MM.1S (cell line): ENCODE results near the gene PSG11.
"Not testable (repeated sequence)": the region's sequence is repeated elsewhere in the genome, so short reads cannot be mapped to it uniquely, and the experiment has no call there.

Experiments
- DNase-seq: peaks from one replicate; pipeline ENCODE4 v3.0.0-alpha.2; 2015
- H2AFZ ChIP-seq: fragments of 300-600 bp; sonication (generic); 2 replicates; pipeline ENCODE4 v1.6.0; 2016; ENCODE audit warnings: antibody characterized with exemption, low read length
- H3F3A ChIP-seq: fragments of 300-600 bp; sonication (generic); 2 replicates; pipeline ENCODE4 v1.6.1; 2016; ENCODE audit warnings: mild to moderate bottlenecking, antibody characterized with exemption, low read length, moderate library complexity, mixed read lengths; ENCODE audit not compliant: insufficient read depth
- H3K27ac ChIP-seq: fragments of 300-600 bp; sonication (generic); 2 replicates; pipeline ENCODE4 v1.5.1; 2016; ENCODE audit warnings: mild to moderate bottlenecking, low read length
- H3K27me3 ChIP-seq: fragments of 300-600 bp; sonication (generic); replicated peaks from 2 replicates; pipeline ENCODE4 v1.6.0; 2016; ENCODE audit warnings: low read length; ENCODE audit not compliant: insufficient read depth
- H3K36me3 ChIP-seq: fragments of 300-600 bp; sonication (generic); replicated peaks from 2 replicates; pipeline ENCODE4 v1.6.1; 2016; ENCODE audit warnings: mild to moderate bottlenecking, low read length, mixed read lengths; ENCODE audit not compliant: insufficient read depth
- H3K4me1 ChIP-seq: fragments of 300-600 bp; sonication (generic); 2 replicates; pipeline ENCODE4 v1.6.1; 2016; ENCODE audit warnings: low read length, mixed read lengths
- H3K4me2 ChIP-seq: fragments of 300-600 bp; sonication (generic); 2 replicates; pipeline ENCODE4 v1.6.0; 2016; ENCODE audit warnings: low read depth, low read length
- H3K4me3 ChIP-seq: fragments of 300-600 bp; sonication (generic); 2 replicates; pipeline ENCODE4 v1.5.1; 2016; ENCODE audit warnings: low read length, mixed read lengths
- H3K79me2 ChIP-seq: fragments of 300-600 bp; sonication (generic); 2 replicates; pipeline ENCODE4 v1.6.1; 2016; ENCODE audit warnings: mixed run types, low read length, mixed read lengths
- H3K9ac ChIP-seq: fragments of 300-600 bp; sonication (generic); 2 replicates; pipeline ENCODE4 v1.6.1; 2016; ENCODE audit warnings: low read length, mixed read lengths
- H3K9me2 ChIP-seq: fragments of 300-600 bp; sonication (generic); replicated peaks from 2 replicates; pipeline ENCODE4 v1.6.1; 2016; ENCODE audit warnings: mild to moderate bottlenecking, low read length, mixed read lengths; ENCODE audit not compliant: insufficient read depth
- H3K9me3 ChIP-seq: fragments of 300-600 bp; sonication (generic); replicated peaks from 2 replicates; pipeline ENCODE4 v1.6.1; 2016; ENCODE audit warnings: mild to moderate bottlenecking, low read length, mixed read lengths; ENCODE audit not compliant: insufficient read depth
- H4K20me1 ChIP-seq: fragments of 300-600 bp; sonication (generic); 2 replicates; pipeline ENCODE4 v1.6.1; 2016; ENCODE audit warnings: mild to moderate bottlenecking, low read length, moderate library complexity, mixed read lengths; ENCODE audit not compliant: insufficient read depth

PSG11 gene

GRCh38 chr19:43021629-43022028 is 4.6 kb downstream of the PSG11 start:
- not testable (repeated sequence) for H3F3A ChIP-seq, H3K9me3 ChIP-seq, H4K20me1 ChIP-seq, H3K4me2 ChIP-seq, H3K36me3 ChIP-seq, H3K9ac ChIP-seq, H3K9me2 ChIP-seq, H2AFZ ChIP-seq, H3K4me1 ChIP-seq, H3K4me3 ChIP-seq, DNase-seq, H3K27ac ChIP-seq, H3K27me3 ChIP-seq, H3K79me2 ChIP-seq

GRCh38 chr19:43019588-43019987 is 6.7 kb downstream of the PSG11 start:
- not testable (repeated sequence) for H2AFZ ChIP-seq, H3K36me3 ChIP-seq, H3K27ac ChIP-seq, H4K20me1 ChIP-seq, H3K4me3 ChIP-seq, H3K9me3 ChIP-seq, H3K4me2 ChIP-seq, H3F3A ChIP-seq, H3K9me2 ChIP-seq, H3K4me1 ChIP-seq, H3K79me2 ChIP-seq, DNase-seq, H3K9ac ChIP-seq, H3K27me3 ChIP-seq

GRCh38 chr19:43005841-43006240 is 20.4 kb downstream of the PSG11 start:
- H3K4me1 ChIP-seq, H3K9ac ChIP-seq, H3K9me3 ChIP-seq, H2AFZ ChIP-seq, H3K4me3 ChIP-seq, H3K27ac ChIP-seq, H3K79me2 ChIP-seq, H3K36me3 ChIP-seq, H3K9me2 ChIP-seq, H4K20me1 ChIP-seq, H3K4me2 ChIP-seq, H3F3A ChIP-seq, DNase-seq, H3K27me3 ChIP-seq: not testable (repeated sequence)

- not testable (repeated sequence) for H4K20me1 ChIP-seq, H2AFZ ChIP-seq, H3K4me2 ChIP-seq, H3K9me2 ChIP-seq, H3K9ac ChIP-seq, H3K4me3 ChIP-seq, H3K27ac ChIP-seq, H3K9me3 ChIP-seq, H3K4me1 ChIP-seq, H3K27me3 ChIP-seq, H3K36me3 ChIP-seq, H3K79me2 ChIP-seq, H3F3A ChIP-seq, DNase-seq
Measured at GRCh38 chr19:43004846-43005245, 21.4 kb downstream of the PSG11 start.

- not testable (repeated sequence) for H3K9ac ChIP-seq, H3K27ac ChIP-seq, DNase-seq
Measured at GRCh38 chr19:43003634-43004033, 22.6 kb downstream of the PSG11 start.

GRCh38 chr19:43002948-43003347 is 23.3 kb downstream of the PSG11 start:
- not testable (repeated sequence) for H3F3A ChIP-seq, H3K9ac ChIP-seq, DNase-seq, H3K9me2 ChIP-seq, H3K9me3 ChIP-seq, H3K27me3 ChIP-seq, H3K36me3 ChIP-seq, H4K20me1 ChIP-seq, H3K27ac ChIP-seq, H3K4me2 ChIP-seq, H3K79me2 ChIP-seq, H3K4me1 ChIP-seq, H3K4me3 ChIP-seq, H2AFZ ChIP-seq

More at GRCh38 chr19:43003634-43004033, 22.6 kb downstream of the PSG11 start:
- not testable (repeated sequence) for H2AFZ ChIP-seq, H3K4me3 ChIP-seq, H3K4me2 ChIP-seq, H3K27me3 ChIP-seq, H3K79me2 ChIP-seq, H3K9me3 ChIP-seq, H3K9me2 ChIP-seq, H3K36me3 ChIP-seq, H3K4me1 ChIP-seq, H3F3A ChIP-seq, H4K20me1 ChIP-seq

GRCh38 chr19:42996161-42996560 is 30.1 kb downstream of the PSG11 start:
- not testable (repeated sequence) for H3F3A ChIP-seq, H3K9me2 ChIP-seq, H3K4me1 ChIP-seq, H3K4me2 ChIP-seq, H3K4me3 ChIP-seq, H2AFZ ChIP-seq, H3K9me3 ChIP-seq, H3K9ac ChIP-seq, H3K79me2 ChIP-seq, H3K27ac ChIP-seq, DNase-seq, H3K27me3 ChIP-seq, H3K36me3 ChIP-seq, H4K20me1 ChIP-seq

- H4K20me1 ChIP-seq, H3K4me2 ChIP-seq, H3K27me3 ChIP-seq, H3K79me2 ChIP-seq, H3K9ac ChIP-seq, H3K9me3 ChIP-seq, H2AFZ ChIP-seq, H3K4me1 ChIP-seq, H3K9me2 ChIP-seq, H3K36me3 ChIP-seq, DNase-seq, H3K4me3 ChIP-seq, H3K27ac ChIP-seq, H3F3A ChIP-seq: not testable (repeated sequence)
Measured at GRCh38 chr19:42992029-42992604, 34.2 kb downstream of the PSG11 start.
